Stimulated activated CD4-positive, alpha-beta T cell treated with anti-CD3 and anti-CD28 coated beads, Interleukin-15, amount 100 ng/mL, for 24 hours (primary cell): Measurements from ENCODE around the gene NKD1.
A peak's percentile ranks its signal among the peaks of the same experiment; 100 is the strongest.

ENCODE experiments used
- DNase-seq: peaks from one replicate; pipeline ENCODE4 v3.0.0-alpha.2; 2020

NKD1 gene

DNA sequence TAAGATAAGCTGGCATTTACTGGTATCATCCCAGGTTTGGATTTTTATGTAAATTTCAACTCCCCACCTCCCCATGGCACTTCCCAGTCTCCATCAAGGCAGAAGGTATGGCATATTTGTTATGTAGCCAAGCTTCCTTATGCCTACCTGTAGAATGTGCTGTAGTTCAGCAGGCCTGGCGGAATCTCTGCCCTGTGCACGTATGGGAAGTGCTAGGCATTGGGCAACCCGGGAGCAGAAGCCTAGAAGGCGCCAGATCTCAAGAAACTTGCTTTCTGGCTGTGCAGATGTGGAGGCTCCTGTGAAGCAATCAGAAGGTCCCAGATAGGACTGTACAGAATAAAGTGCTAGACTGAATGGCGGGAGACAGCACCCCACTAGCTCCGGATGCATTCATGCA is 68.2 kb downstream of the NKD1 start:
- no peak for DNase-seq

DNA sequence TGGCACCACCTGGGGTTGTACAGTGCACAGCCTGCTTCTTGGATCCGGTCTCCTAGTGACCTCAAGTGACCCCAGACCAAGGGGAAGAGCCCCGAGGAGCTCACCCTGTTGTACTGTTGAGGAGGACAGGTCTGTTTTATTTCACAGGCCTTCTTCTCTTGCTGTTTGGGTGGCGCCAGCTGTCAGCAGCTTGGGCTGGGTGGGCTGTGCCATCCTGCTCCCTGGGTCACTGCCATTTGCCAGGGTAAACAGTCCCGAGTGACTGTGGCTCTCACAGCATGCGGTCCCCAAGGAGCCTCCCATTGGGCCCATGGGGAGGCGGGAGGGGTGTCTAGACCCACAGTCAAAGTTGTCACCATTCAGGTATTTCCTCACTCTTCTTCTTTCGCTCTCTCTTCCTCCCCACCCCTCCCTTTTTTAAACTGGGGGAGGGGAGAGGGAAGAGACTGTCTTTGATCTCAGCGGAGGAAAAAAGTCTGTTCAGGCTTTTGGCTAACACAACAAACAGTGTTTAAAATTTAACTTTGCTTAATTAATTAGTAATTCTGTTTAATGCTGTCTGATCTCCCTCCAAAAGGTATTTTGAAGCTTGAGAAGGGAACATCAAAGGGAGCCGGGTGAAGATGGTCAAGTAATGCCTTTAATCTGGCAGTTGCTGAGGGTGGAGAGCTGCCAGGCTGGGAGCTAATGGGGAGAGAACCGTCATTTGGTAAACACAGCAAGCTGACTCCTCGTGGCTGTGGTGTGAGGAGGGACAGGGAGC is 68.9 kb downstream of the NKD1 start:
- no peak for DNase-seq

GRCh38 chr16:50617646-50618184 is 69.5 kb downstream of the NKD1 start:
- no peak for DNase-seq

DNA sequence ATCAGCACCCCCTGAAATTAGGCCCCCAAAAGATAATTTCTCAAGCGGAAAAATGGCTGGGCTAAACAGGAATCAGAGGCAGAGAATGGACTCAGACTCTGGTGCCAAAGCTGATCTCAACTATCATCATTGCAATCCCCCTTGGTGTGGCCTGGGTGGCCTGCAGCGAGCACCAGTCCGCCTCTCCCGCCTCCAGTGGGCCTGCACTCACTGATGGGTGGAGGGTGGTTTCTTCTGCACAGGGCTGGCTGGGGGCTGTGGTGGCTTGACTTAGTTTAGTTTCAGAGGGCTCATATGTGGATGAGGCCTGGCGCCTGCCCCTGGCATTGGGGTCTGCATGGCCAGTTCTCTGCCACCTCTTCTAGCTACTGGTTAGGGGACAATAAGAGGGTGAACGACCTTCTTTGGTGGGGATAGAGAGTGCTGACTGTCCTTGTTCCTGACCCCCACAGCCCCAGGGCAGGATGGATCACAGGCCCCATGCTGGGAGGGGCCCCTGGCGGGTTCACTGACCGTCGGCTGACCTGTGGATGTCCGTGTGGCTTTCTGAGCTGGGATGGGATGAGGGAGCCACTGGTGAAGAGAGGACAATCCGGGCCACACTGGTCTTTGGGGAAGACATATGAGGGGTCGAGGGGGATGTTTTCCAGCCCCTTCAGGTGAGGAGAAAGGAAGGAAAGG is 70.2 kb downstream of the NKD1 start:
- DNase-seq: no peak

- DNase-seq: no peak
Measured at GRCh38 chr16:50619702-50620491, 71.7 kb downstream of the NKD1 start.

GRCh38 chr16:50620646-50621451 is 72.7 kb downstream of the NKD1 start:
- no peak for DNase-seq

- DNase-seq: no peak
Measured at GRCh38 chr16:50621452-50621792, 73.2 kb downstream of the NKD1 start.

- DNase-seq: no peak
Measured at GRCh38 chr16:50622029-50622428, 73.8 kb downstream of the NKD1 start.

DNA sequence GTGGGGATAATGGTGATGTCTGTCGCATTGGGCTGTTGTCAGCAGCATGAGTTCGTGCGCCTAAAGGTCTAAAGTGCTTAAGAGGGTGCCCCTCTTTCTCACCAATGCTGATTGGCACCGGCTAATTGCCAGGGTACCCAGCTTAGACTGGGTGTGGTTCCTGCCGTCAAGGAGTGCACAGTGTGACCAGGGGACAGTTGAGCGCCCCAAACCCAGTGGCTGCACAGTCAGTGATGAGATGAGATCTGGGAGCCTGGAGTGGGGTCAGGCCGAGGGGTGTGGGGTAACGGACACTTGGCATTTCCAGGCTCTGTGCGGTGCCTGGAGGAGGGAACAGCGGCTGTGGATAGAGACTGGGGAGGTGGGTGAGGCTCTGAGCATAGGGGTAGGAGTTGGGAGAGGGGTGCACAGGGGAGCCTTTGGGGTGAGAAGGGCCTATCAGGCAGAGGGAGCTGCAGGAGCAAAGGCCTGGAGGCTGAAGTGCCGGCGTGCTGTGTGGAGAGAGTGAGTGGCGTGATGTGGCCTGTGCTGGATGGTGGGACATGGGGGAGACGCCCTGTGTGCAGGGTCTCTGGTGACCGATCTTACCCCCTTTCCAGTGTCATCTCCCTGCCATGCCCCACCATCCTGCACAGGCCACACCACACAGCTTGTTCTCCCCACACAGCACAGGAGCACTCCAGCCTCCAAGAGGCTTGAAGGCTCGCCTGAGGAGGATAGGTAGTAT is 74.6 kb downstream of the NKD1 start:
- no peak for DNase-seq

- no peak for DNase-seq
Measured at GRCh38 chr16:50624449-50624970, 76.3 kb downstream of the NKD1 start.

DNA sequence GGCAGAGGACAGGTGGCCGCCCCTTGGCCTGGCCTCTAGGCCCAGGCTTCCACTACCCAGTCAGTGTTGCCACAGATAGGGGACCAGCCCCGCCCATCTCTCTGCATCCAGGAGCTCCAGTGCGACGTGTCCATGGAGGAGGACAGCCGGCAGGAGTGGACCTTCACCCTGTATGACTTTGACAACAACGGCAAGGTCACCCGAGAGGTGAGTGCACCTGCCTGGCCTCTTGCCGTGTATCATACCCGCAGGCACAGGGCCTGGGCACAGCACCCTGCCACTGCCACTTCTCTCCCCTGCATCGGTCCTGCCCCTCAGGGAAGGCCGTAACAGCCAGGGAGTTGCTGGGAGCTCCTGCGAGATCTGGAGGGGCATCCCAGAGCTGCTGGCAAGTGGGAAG is 77.2 kb downstream of the NKD1 start:
- no peak for DNase-seq

GRCh38 chr16:50626868-50627267 is 78.7 kb downstream of the NKD1 start:
- DNase-seq: no peak

DNA sequence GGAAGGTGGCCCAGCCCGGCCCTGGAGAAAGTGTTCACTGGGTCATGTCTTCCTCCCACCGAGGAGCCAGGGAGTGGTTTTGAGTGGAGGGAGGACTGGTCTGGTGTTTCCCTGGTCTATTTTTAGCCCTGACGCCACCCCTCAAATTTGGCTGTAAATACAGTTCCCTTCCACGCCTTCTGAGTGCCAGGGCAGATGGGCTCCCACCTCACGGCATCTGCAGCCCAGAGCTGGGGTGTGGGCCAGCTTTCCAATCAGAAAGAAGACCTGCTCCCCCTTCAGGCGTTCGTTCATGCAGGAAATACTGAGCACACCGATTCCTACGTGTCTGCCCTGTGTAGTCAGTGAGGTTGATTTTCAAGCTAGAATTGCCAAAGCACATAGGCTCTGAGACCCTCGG is 79.2 kb downstream of the NKD1 start:
- DNase-seq: peak; percentile 55

DNA sequence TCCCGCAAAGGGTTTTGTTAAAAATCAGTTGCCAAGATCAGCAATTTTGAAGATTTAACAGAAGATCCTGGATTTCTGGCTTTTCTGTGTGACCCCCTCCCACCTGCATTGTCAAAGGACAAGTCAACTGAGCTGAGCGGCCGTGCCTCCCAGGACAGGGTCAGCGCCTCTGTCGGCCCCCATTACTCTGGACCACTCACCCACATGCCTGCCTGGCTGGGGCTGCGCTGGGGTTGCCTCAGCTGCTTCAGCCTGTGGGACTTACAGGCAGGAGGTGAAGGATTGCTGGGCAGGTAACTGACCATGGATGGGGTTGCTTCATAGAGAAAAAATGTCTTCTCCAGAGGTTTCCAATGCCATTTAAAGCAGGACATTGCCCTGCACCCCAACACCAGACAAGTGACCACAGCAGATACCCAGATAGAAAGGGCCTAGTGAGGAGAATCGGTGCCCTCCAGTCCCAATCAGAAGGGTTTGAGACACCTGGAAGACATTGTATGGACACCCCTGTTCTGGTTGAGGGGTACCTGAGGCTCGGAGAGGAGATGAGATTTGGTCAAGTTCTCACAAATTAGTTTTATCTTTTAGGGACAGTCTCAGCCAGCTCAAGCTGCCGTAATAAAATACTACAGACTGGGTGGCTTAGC is 80.1 kb downstream of the NKD1 start:
- DNase-seq: no peak

DNA sequence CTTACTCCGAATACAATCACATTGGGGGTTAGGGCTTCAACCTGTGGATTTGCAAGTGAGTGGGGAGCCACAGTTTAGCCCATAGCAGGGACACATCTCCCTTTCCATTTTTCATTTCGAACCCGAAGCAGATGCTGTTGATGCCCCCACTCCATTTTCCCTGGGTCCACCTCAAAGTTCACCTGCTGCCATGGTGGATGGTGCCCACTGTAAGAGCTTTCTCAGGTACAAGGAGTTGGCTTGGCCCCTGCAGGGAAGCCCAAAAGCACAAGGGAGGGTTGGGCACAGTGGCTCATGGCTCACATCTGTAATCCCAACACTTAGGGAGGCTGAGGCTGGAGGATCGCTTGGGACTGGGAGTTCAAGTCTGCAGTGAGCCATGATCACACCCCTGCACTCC is 81.1 kb downstream of the NKD1 start:
- DNase-seq: no peak

DNA sequence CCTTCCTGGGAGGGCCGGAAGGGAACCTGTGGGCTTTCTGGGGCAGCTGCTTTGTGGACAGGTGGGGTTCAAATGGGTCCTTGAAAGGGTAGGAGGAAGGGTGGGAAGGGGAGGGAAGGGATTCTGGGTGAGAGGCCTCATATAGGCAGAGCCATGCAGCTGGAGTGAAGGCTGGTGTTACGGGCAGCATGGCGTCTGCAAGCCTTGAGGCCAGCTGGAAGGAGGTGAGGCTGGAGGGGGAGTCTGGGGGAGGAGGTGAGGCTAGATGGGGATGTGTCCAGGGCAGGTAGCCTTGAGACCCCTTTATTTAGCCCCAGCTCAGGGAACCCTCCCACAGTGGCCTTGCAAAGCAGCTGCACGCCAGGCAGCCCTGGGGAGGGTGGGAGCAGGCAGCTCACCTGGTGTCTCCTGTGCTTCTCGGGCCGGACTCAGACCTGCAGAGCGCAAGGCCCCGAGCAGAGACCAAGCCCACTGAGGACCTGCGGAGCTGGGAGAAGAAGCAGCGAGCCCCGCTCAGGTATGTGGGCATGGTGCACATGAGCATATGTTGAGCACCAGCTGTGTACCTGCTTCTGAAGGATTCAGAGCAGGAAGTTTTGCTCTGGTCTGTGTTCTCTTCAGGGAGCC is 82.3 kb downstream of the NKD1 start:
- no peak for DNase-seq

DNA sequence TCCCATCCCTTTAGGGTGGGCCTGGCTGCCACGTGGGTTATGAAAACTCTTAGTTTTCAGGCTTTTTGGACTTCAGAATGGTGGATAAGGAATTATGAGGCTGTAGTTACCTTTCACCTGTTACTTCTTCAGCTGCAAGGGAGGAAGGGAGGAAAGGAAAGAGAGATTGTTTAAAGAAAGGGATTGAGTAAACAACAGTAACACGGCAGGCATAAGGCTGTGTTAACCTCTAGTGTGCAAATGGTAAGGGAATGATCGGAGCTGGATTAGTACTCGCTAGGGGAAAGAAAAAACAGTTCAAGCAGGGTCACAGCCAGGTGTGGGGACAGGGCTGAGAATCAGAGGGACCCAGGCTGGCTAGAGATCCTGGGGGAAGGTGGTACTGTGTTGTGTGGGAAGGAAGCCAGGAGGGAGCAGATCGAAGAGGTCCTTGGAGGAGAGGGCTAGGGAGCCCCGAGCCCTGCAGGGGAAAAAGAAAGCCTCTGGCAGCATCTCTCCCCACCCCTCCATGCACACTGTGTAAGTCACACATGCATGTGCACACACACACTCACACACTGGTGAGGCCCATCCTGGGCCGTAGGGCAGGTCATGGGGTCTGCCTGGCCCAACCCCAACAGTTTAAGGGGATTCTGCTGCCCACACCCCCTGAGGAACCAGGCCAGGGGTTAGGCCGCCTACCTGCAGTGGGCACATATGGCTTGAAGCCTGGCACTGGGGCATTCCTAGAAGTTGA is 83.2 kb downstream of the NKD1 start:
- DNase-seq: no peak

DNA sequence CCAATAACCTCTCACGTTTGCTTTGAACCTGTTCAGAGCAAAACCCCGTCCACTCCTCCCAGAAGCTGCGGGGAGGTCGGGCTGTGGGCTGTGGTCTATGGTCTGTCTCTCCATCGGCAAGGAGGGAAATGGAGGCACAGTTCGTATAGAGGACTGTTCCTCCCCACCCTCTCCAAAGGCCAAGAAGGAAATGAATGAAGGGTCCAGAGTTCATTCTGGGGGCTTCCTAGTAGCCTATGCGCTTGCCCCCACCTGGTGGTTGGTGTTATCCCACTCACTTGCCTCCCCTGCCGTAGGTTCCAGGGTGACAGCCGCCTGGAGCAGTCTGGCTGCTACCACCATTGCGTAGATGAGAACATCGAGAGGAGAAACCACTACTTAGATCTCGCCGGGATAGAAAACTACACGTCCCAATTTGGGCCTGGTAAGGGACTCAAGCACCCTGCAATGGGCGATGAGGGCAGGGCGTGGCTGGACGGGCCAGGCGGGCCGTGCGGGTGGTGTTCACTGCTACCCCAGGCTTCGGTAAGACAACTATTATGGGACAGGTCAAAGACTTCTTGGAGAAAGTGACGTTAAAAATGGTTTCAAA is 83.9 kb downstream of the NKD1 start:
- no peak for DNase-seq

GRCh38 chr16:50632927-50633800 is 85.0 kb downstream of the NKD1 start:
- no peak for DNase-seq
